Myocyte (in vitro differentiated cells): Measurements from ENCODE around the gene PROSER3. TPM values are rescaled to one million over a fixed set of nuclear protein-coding genes. Genes with fewer than 3 reads are reported as not detected.
A peak's percentile ranks its signal among the peaks of the same experiment; 100 is the strongest.

Experiments
- DNase-seq: peaks from one replicate; pipeline ENCODE4 v3.0.0-alpha.2; 2012; ENCODE audit warnings: low read depth
- total RNA-seq: library from RNA; depleted of rRNA; stranded (reverse); fragments of >200 nt; gene quantifications from 2 replicates; pipeline ENCODE4 v1.2.3, GENCODE V29; 2014

Gene PROSER3
- total RNA-seq, 1 donor from 2014 or later: 3.2 TPM

DNA sequence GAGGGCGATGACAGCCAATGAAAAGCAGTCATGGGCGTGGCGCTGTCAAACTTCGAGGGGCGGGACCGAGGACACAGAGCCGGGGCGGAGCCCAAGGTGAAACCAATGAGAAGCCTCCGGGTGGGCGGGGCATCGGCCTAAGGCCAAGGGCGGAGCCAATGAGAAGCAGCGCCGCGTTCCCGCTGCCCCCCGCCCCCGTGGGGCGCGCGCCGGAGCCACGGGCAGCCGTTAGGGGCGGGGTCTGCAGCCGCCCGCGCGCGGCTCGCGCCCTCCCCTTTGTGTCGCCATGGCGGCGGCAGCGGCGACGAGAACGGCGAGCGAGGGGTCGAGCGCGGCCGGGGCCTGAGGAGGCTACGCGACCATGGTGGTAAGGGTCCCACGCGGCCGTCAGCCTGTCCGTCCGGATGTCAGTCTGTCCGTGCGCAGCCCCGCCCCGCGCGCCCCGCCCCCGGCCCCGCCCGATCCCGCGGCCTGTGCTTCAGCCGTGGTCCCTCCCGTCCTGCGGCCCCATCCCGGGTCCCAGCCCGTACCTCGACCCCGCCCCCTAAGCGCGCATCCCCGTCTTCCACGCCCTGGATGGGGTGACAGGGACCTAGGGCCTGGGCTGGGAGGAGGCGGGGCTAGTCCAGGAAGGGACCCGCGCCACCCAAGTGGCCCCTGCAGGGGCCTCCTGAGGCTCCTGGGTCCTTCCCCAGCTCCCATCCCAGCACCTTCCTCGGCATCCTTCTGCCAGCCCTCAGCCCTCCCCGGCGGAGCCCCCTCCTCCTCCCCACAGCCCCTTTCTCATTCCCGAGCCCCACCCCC lies 17.5 kb downstream of the PROSER3 start, which contains the start of gene ARHGAP33:
Gene ARHGAP33, plus strand, starts transcription at position 267 of the 804 bp plus-strand sequence. Its CDS starts 95 bp downstream, at position 362.
- DNase-seq: peak; percentile 99

DNA sequence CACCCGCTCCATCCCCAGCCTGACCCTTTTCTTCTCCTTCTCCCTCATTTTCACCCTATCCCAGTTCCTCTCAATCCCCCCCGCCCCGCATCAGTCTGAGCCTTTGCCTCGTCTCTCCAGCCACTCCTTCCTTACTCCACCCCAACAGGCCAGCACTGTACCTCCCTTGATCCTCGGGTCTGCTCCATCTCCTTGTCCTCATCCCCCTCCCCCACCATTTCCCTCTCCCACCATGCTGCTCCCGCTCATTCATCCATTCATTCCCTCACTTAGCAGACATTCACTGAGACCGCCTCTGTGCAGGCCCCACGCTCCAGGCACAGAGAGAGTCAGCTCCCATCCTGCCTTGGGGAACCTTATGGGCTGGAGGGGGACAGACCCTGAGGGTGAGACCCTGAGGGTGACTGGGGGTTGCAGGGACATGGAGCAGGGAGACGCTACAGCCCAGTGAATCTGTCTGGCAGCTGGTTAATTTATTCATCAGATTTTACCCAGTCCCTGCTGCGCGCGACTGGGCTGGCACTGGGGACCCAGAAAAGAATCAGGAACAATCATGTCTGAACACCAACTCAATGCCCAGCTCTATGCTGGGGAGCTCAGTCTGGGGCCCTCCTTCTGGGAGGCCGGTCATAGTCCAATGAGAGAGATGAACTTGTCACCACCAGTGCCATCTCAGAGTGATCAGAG lies 18.3 kb downstream of the PROSER3 start:
- DNase-seq: no peak

DNA sequence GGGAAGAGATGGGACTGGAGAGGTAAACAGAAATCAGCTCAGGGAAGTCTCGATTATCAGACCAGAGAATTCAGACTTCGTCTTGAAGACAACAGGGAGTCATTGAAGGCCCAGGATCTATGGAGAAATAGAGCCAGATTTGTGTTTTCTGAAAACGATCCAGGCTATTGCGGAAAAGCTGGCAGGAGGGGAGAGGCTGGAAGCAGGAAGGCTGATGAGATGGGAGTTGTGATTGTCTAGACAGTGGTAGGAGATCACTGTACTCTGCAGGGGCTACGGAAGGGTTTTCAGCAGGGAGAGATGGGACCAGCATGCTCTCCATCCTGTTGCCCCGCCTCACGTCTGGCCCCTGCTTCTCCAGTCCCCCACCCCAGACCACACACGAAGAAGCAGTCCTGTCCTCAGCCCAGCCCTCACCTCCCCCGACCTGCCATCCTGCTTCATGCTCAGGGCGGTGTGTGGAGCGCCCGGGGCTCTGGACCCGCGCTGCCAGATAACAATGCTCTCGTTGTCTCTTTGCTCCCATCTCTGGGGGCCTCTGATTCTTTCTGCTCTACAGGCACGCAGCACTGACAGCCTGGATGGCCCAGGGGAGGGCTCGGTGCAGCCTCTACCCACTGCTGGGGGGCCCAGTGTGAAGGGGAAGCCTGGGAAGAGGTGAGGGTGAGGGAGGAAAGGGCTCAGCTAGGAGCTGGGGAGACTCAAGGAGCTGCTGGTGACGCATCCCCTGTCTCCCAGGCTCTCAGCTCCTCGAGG lies 19.3 kb downstream of the PROSER3 start:
- DNase-seq: no peak

DNA sequence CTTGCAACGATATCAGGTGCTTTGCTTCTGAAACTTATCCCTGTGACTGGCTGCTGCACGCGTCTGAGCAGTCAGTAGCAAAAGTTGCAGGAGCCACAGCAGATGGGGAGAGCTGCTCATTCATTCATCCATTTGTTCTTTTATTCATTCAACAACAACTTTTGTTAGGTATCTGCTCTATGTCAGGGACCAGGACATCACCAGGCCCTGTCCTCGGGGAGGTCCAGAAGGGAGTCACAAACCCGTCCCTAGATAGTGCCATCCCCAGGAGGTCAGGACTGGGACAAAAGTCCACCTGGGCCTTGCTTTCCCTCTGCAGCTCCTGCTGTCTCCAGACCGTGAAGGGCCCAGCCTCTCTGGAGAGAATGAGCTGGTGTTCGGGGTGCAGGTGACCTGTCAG lies 20.0 kb downstream of the PROSER3 start:
- DNase-seq: no peak

DNA sequence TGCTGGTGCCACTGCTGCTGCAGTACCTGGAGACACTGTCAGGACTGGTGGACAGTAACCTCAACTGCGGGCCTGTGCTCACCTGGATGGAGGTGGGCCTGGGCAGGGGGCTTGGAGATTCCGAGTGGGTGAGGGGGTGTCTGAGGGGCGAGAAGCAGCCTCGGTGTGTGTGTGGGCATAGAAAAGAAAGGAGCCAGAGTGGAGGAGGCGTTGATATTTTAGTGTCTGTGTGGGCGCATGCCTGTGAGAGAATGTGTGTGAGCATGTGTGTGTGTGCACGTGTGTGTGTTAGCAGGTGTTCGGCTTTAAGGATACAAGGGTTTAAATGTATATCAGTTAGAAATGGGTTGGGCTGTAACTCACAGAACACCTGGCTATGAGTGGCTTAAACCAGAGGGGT lies 21.1 kb downstream of the PROSER3 start:
- DNase-seq: no peak

DNA sequence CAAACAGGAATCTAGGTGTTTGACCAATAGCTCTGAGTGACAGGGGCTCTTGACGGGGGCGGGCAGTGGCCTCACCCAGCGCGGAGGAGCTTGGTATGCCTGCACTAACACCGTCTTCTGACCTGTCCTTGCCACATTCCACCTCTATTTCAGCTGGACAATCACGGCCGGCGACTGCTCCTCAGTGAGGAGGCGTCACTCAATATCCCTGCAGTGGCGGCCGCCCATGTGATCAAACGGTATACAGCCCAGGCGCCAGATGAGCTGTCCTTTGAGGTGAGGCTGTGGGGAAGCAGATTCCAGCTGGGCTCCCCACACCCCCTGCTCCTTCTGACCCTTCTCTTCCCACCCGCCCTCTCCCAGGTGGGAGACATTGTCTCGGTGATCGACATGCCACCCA lies 22.1 kb downstream of the PROSER3 start:
- no peak for DNase-seq

DNA sequence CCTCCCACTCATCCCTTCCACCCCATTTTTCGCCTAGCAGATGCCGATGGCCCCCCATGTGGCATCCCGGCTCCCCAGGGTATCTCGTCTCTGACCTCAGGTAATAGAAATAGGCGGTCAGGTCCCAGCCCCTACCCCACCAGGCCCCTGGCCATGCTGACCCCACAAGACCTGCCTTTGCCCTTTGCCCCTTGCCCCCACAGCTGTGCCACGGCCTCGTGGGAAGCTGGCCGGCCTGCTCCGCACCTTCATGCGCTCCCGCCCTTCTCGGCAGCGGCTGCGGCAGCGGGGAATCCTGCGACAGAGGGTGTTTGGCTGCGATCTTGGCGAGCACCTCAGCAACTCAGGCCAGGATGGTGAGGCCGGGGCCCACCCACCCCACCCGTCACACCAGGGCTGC lies 22.7 kb downstream of the PROSER3 start:
- no peak for DNase-seq

DNA sequence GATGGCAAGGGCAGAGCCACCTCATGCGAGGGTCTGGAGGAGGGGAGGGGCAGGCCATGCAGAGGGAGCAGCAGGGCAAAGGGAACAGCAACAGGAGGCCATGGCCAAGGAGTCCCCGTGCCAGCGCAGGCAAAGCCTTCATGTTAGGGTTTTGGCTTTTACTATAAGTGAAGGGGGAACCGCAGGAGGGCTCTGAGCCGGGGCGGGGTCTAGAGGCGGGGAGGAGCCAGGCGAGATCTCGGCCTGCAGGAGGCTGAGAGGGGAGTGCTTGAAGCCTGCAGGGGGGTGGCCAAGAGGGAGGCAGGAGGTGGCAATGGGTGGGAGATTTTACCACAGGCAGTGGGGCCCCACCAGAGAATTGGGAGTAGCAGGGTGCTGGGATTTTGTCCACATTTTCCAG lies 23.7 kb downstream of the PROSER3 start:
- DNase-seq: no peak

DNA sequence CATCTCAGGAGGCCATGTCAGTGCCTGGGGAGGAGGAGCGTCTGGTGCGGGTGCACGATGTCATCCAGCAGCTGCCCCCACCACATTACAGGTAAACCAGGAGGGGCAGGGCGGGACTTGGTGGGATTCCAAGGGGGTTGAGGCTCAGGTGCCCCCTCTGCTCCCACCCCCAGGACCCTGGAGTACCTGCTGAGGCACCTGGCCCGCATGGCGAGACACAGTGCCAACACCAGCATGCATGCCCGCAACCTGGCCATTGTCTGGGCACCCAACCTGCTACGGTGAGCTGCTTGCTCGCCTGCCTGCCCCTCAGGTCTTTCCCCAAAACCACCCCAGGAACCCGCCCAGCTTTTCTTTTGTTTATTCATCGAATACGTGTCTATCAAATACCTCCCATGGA lies 24.6 kb downstream of the PROSER3 start:
- no peak for DNase-seq

DNA sequence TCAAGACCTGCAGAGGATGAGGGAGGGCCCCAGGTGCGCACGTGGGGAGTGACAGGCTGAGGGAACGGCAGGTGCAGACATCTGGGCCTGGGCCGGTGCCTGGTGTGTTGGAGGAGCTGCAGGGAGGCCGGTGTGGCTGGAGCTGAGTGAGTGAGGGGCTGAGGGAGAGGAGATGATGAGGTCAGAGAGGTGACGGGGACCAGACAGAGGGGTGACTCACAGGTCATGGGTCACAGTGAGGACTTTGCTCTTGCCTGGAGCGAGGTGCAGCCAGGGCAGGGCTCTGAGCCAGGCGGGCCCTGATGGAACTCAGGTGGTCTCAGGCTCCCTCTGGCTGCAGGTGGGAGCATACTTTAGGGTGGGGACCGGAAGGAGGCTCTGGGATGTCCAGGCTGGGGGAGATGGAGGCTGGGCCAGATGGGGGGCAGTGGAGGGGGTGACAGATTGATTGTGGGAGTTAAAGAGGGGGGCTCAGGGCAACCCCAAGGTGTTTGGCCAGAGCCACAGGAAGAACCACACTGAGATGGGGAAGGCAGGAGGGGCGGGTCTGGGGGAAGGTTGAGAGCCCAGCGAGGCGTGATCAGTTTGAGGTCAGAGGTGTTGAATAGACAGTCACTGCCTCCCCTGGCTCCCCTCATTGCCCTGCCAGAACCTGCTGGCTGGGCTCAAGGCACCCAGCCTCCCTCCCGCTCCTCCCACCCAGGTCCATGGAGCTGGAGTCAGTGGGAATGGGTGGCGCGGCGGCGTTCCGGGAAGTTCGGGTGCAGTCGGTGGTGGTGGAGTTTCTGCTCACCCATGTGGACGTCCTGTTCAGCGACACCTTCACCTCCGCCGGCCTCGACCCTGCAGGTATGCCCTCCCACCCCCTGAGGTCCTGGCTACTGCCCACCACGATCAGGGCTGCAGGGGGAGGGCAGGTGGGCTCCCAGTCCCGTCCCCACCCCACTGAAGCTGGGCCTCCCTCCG lies 25.8 kb downstream of the PROSER3 start:
- no peak for DNase-seq

DNA sequence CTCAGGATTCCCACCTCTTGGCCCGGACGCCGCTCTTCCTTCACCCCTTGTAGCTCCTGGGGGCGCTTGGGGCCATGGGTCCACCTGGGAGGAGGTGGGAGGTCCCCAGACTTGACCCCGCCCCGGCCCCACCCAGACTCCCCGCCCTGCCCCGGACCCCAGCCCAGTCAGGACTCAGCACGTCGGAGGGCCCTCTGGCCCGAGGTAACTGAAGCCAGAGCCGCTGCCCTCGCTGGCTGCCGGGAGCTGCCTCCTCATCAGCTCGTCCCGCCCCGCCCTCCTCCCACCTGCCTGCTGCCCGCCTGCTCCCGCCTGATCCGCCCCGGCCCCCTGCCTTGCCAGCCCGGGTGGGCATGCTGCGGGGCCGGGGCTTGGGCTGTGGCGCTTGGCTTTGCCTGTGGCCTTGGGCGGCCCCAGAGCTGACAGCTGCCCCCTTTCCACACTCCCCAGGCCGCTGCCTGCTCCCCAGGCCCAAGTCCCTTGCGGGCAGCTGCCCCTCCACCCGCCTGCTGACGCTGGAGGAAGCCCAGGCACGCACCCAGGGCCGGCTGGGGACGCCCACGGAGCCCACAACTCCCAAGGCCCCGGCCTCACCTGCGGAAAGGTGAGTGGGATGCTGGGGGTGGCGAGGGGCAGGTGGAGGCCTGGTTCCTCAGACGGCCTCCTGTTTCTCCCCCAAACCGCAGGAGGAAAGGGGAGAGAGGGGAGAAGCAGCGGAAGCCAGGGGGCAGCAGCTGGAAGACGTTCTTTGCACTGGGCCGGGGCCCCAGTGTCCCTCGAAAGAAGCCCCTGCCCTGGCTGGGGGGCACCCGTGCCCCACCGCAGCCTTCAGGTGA lies 26.7 kb downstream of the PROSER3 start:
- DNase-seq: no peak

DNA sequence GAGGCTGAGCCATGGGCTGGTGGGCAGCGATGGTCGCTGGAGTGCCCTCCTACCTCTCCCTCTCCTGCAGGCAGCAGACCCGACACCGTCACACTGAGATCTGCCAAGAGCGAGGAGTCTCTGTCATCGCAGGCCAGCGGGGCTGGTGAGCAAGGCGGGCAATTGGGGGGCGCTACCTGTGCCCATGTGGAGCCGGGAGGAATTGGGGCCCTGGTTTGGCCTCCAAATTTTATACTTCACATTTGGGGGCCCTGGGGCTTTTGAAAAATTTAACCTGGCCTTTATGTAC lies 27.3 kb downstream of the PROSER3 start:
- DNase-seq: no peak

DNA sequence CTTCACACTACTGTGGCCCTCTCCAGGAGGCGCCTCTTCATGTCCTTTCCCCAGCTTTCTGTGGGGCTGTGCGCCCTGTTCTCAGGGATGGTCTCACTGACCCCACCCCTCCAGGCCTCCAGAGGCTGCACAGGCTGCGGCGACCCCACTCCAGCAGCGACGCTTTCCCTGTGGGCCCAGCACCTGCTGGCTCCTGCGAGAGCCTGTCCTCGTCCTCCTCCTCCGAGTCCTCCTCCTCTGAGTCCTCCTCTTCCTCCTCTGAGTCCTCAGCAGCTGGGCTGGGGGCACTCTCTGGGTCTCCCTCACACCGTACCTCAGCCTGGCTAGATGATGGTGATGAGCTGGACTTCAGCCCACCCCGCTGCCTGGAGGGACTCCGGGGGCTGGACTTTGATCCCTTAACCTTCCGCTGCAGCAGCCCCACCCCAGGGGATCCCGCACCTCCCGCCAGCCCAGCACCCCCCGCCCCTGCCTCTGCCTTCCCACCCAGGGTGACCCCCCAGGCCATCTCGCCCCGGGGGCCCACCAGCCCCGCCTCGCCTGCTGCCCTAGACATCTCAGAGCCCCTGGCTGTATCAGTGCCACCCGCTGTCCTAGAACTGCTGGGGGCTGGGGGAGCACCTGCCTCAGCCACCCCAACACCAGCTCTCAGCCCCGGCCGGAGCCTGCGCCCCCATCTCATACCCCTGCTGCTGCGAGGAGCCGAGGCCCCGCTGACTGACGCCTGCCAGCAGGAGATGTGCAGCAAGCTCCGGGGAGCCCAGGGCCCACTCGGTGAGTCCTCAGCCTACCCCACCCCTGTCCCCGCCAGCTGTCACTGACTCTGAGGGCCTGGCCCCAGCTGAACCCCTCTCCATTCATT lies 28.6 kb downstream of the PROSER3 start:
- DNase-seq: no peak

DNA sequence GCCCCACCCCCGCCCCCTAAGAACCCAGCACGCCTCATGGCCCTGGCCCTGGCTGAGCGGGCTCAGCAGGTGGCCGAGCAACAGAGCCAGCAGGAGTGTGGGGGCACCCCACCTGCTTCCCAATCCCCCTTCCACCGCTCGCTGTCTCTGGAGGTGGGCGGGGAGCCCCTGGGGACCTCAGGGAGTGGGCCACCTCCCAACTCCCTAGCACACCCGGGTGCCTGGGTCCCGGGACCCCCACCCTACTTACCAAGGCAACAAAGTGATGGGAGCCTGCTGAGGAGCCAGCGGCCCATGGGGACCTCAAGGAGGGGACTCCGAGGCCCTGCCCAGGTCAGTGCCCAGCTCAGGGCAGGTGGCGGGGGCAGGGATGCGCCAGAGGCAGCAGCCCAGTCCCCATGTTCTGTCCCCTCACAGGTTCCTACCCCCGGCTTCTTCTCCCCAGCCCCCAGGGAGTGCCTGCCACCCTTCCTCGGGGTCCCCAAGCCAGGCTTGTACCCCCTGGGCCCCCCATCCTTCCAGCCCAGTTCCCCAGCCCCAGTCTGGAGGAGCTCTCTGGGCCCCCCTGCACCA lies 29.3 kb downstream of the PROSER3 start:
- DNase-seq: no peak

DNA sequence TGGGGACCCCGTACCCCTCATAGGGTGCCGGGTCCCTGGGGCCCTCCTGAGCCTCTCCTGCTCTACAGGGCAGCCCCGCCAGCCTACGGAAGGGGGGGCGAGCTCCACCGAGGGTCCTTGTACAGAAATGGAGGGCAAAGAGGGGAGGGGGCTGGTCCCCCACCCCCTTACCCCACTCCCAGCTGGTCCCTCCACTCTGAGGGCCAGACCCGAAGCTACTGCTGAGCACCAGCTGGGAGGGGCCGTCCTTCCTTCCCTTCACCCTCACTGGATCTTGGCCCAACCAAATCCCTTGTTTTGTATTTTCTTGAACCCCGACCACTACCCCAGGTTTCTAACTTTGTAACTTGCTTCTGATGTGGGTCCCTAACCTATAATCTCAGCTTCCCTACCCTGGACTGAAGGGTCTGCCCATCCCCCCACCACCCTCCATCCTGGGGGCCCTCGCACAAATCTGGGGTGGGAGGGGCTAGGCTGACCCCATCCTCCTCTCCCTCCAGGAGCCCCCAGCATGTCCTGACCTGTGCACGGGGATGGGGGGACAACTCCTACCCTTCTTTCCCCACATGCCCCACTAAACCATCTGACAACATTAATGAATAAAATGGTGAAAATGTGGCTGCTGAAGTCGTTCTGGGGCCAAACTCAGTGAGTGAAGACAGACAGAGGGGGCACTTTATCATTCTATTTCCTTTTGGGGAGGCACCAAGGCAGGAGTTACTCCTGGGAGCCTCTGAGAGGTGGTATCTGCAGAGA lies 30.4 kb downstream of the PROSER3 start:
- DNase-seq: no peak

DNA sequence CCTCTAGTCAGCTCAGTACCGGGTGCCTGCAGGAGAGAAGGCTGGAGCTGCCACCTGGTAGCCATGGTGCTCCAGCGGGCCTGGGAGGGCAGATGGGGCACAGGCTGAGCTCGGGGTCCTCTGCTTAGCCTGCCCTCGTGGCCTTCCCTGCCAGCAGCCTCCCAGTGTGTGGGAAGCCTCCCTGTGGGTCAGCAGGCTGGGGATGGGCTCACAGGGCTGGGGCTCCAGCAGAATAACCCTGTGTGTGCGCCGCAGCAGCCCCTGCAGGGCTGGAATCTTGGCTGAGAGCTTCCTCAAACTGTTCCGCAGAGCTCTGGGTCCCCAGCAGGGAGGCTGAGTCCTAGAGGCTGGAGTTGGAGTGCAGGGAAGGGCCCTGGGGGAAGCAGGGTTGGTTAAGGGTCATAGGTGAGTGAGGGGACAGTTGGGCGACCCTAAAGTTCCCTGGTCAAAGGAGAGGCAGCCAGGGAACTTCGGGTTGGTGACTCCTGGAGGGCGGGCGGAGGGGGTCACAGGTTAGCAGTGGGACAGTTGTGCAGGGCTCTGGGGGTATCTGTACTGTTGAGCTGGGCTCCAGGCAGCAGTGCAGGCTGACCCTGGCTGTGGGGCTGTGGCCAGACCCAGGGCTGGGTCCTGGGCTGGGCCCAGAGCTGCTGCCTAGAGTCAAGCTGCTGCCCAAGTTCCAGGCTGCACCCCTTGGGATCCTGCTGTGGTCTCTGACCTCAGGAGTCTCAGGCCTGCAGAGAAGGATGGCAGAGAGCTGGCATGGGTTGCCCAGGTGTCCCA lies 31.4 kb downstream of the PROSER3 start:
- no peak for DNase-seq
